Measurements from ENCODE around the gene UBE3D. TPM values are rescaled to one million over a fixed set of nuclear protein-coding genes. Genes with fewer than 3 reads are reported as not detected.

UBE3D gene
- total RNA-seq, 2 experiments from 2014 or later = 4.1 to 4.2 TPM

GRCh38 chr6:82995066-82995465, 70.6 kb downstream of the UBE3D start:
- no peaks in the 10 kb centered on the region for H3K27me3 Mint-ChIP-seq
- ChIA-PET POLR2A (no interaction called here), CTCF (no interaction called here)
- H3K36me3 Mint-ChIP-seq (ENCODE audit: low read depth) = peaks cover 47% of the 10 kb centered on the region
- H3K27ac Mint-ChIP-seq = no peak overlapping the region
- no peak for TF ChIP-seq CTCF (IDR thresholded peaks at IDR 0.05)
- ATAC-seq (ENCODE audit: poor library complexity) = no peak
- H3K36me3 ChIP-seq (ENCODE audit: insufficient read depth, low read length) = no peaks in the 10 kb centered on the region
- no peak overlapping the region for H3K4me3 Mint-ChIP-seq
- H3K9me3 ChIP-seq (ENCODE audit: control insufficient read depth in 1 of 2, insufficient read depth in 1 of 2, low read length in 2 of 2) = no peaks in the 10 kb centered on the region
- H3K4me1 ChIP-seq (ENCODE audit: insufficient read depth, low read length) = no peaks in the 10 kb centered on the region
- H3K9me3 Mint-ChIP-seq = no peaks in the 10 kb centered on the region
- no peaks in the 10 kb centered on the region for H3K27me3 ChIP-seq (ENCODE audit: control insufficient read depth in 1 of 2, insufficient read depth in 2 of 2, low read length in 2 of 2)
- no peaks in the 10 kb centered on the region for H3K4me1 Mint-ChIP-seq (ENCODE audit: low read depth)
- no peak overlapping the region for H3K27ac ChIP-seq (ENCODE audit: low read depth in 1 of 2, low read length in 2 of 2)
- DNase-seq = no peak
- intact Hi-C loops (cut with DNase I, micrococcal nuclease) = no loop called here
- no peak overlapping the region for H3K4me3 ChIP-seq (ENCODE audit: low read length)

GRCh38 chr6:82989736-82990290, 75.8 kb downstream of the UBE3D start:
- Histone ChIP-seq H3K27me3 (ENCODE audit: control insufficient read depth in 1 of 2, insufficient read depth in 2 of 2, low read length in 2 of 2) (no peaks in the 10 kb centered on the region), H3K4me3 (ENCODE audit: low read length) (no peak overlapping the region), H3K4me1 (ENCODE audit: insufficient read depth, low read length) (no peaks in the 10 kb centered on the region), H3K36me3 (ENCODE audit: insufficient read depth, low read length) (no peaks in the 10 kb centered on the region), H3K9me3 (ENCODE audit: control insufficient read depth in 1 of 2, insufficient read depth in 1 of 2, low read length in 2 of 2) (no peaks in the 10 kb centered on the region), H3K27ac (ENCODE audit: low read depth in 1 of 2, low read length in 2 of 2) (no peak overlapping the region)
- ChIA-PET CTCF (no interaction called here), POLR2A (no interaction called here)
- no peak overlapping the region for H3K4me3 Mint-ChIP-seq
- TF ChIP-seq CTCF (IDR thresholded peaks at IDR 0.05) = no peak
- ATAC-seq (ENCODE audit: poor library complexity) (no peak), DNase-seq (no peak)
- intact Hi-C loops (cut with DNase I, micrococcal nuclease) = no loop called here
- H3K27ac Mint-ChIP-seq = no peak overlapping the region
- peaks cover 23% of the 10 kb centered on the region for H3K36me3 Mint-ChIP-seq (ENCODE audit: low read depth)
- no peaks in the 10 kb centered on the region for H3K27me3 Mint-ChIP-seq
- no peaks in the 10 kb centered on the region for H3K9me3 Mint-ChIP-seq
- H3K4me1 Mint-ChIP-seq (ENCODE audit: low read depth) = no peaks in the 10 kb centered on the region

GRCh38 chr6:82988930-82989351, 76.7 kb downstream of the UBE3D start:
- ChIA-PET CTCF (interaction anchor here (0.9 kb wide), 1 partner anchor 10 kb away, joined by 3 read pairs; no protein-coding TSS in a partner anchor), POLR2A (no interaction called here)
- H3K4me1 ChIP-seq (ENCODE audit: insufficient read depth, low read length) = no peaks in the 10 kb centered on the region
- no peak for ATAC-seq (ENCODE audit: poor library complexity)
- Mint-ChIP-seq H3K9me3 (no peaks in the 10 kb centered on the region), H3K36me3 (ENCODE audit: low read depth) (peaks cover 15% of the 10 kb centered on the region), H3K27me3 (no peaks in the 10 kb centered on the region), H3K4me3 (no peak overlapping the region), H3K4me1 (ENCODE audit: low read depth) (no peaks in the 10 kb centered on the region), H3K27ac (no peak overlapping the region)
- TF ChIP-seq CTCF (IDR thresholded peaks at IDR 0.05) = no peak
- DNase-seq = no peak
- no peaks in the 10 kb centered on the region for H3K27me3 ChIP-seq (ENCODE audit: control insufficient read depth in 1 of 2, insufficient read depth in 2 of 2, low read length in 2 of 2)
- H3K9me3 ChIP-seq (ENCODE audit: control insufficient read depth in 1 of 2, insufficient read depth in 1 of 2, low read length in 2 of 2) = no peaks in the 10 kb centered on the region
- no peak overlapping the region for H3K4me3 ChIP-seq (ENCODE audit: low read length)
- H3K36me3 ChIP-seq (ENCODE audit: insufficient read depth, low read length) = no peaks in the 10 kb centered on the region
- intact Hi-C loops (cut with DNase I, micrococcal nuclease) = no loop called here
- no peak overlapping the region for H3K27ac ChIP-seq (ENCODE audit: low read depth in 1 of 2, low read length in 2 of 2)

All from CD4-positive, alpha-beta T cell (primary cell).